CD4-positive, alpha-beta T cell treated with Interferon gamma for 1 hour (primary cell): Measurements from ENCODE around the gene OOSP2.

Experiments
- DNase-seq: peaks from one replicate; pipeline ENCODE4 v3.0.0-alpha.2; 2020

The OOSP2 gene

GRCh38 chr11:60080535-60080934 lies 40.3 kb downstream of the OOSP2 start:
- DNase-seq: no peak

- DNase-seq: no peak
Measured at GRCh38 chr11:60084631-60085273, 44.5 kb downstream of the OOSP2 start.

- no peak for DNase-seq
Measured at GRCh38 chr11:60085909-60086308, 45.7 kb downstream of the OOSP2 start.

- DNase-seq: no peak
Measured at GRCh38 chr11:60087239-60087638, 47.0 kb downstream of the OOSP2 start.

- DNase-seq: no peak
Measured at GRCh38 chr11:60088364-60088763, 48.2 kb downstream of the OOSP2 start, which contains the start of gene MS4A2. MS4A2 (plus strand) TSS chr11:60088664; CDS start chr11:60088766, 102 bp downstream.

- DNase-seq: no peak
Measured at GRCh38 chr11:60095477-60096120, 55.4 kb downstream of the OOSP2 start.

- DNase-seq: no peak
Measured at GRCh38 chr11:60097189-60097588, 57.0 kb downstream of the OOSP2 start.
